ENCODE measurements around the gene GGCX.
A peak's percentile ranks its signal among the peaks of the same experiment; 100 is the strongest.
"Not testable (repeated sequence)": the region's sequence is repeated elsewhere in the genome, so short reads cannot be mapped to it uniquely, and the experiment has no call there.

The GGCX gene

DNA sequence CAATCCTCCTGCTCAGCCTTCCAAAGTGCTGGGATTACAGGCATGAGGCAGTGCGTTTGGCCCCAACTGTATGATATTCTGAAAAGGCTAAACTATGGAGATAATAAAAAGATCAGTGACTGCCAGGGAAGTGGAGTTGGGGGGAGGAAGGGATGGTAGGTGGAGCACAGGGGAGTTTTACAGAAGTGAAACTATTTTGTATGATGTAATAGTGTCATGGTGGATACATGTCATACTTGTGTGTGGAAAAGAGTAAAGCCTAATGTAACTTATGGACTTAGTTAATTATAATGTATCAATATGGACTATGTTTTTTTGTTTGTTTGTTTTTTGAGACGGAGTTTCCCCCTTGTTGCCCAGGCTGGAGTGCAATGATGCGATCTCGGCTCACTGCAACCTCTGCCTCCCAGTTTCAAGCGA lies 2.9 kb upstream of the GGCX start:
- DNase-seq, result no peak

- DNase-seq, result no peak
These were observed 447 bp downstream of the GGCX start for GRCh38 chr2:85560812-85561279.

DNA sequence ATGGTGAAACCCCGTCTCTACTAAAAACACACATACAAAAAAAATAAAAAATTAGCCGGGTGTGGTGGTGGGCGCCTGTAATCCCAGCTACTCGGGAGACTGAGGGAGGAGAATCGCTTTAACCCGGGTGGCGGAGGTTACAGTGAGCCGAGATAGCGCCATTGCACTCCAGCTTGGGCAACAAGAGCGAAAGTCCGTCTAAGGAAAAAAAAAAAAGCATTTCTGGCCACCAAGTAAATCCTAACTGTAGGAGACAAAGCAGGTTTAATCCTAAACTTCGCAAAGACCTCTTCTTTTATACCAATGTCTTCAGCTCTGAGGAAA lies 928 bp downstream of the GGCX start:
- not testable (repeated sequence) for DNase-seq

GRCh38 chr2:85558160-85558559 lies 3.1 kb downstream of the GGCX start:
- no peak for DNase-seq

DNA sequence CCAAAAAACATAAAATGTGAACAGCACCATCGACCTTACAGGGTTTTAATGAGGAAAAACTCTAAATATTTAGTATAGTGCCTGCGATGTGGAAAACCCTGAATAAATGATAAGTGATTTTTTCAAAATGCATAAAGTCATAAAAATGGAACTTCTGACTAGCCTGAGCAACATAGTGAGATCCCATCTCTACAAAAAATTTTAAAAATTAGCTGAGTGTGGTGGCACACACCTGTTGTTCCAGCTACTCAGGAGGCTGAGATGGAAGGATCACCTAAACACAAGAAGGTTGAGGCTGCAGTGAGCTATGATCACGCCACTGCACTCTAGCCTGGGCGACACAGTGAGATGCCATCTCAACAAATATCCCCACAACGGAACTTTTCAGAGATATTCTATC lies 4.2 kb downstream of the GGCX start:
- DNase-seq, result no peak

GRCh38 chr2:85554980-85555612 lies 6.2 kb downstream of the GGCX start:
- no peak for DNase-seq

- DNase-seq, result no peak
These were observed 8.1 kb downstream of the GGCX start for GRCh38 chr2:85553184-85553583.

DNA sequence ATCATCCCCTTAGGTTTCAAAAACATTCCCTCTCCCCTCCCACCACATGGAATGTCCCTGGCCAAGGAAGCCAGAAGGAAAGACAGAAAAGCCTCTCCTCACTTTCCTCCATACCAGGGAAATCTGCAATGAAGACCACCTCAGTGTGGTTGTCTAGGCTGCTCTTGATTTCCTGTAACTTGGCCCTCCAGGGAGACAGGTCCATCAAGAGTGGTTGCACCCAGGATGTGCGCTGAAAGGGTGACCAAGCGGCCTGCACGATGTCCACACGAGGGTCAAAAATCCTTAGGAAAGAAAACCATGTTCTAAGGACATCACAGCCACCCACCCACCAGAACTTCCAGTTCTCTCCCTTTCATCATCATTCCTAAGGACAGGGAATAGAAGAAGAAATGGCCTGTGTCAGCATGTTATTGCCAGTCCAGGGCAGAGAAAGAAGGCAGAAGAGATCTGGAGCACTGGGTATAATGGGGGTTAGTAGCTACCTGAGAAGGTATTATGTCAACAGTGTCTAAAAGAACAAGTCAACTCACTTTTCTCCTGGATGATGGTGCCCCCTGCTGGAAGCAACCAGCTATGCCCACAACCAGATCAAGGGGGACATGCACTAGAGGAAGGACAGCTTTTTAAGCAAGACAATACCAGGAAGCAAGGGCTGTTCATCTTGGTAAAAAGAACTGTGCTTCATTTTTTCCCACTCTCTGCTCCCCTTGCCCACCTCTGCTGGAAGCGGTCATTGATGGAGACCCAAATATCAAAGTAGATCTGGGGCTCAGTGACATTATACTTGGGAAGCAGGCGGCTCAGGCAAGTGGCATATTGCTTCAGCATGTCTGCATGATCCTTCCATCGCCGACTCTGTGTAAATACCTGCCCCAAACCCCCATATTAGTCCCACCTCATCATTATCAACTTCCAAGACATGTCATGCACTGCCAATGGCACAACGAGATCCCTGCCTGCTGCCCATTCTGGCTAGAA lies 9.3 kb downstream of the GGCX start:
- DNase-seq, result peak; percentile 75 to 93 (median 84)

- DNase-seq, result no peak
These were observed 10.8 kb downstream of the GGCX start for GRCh38 chr2:85550486-85550885.

DNA sequence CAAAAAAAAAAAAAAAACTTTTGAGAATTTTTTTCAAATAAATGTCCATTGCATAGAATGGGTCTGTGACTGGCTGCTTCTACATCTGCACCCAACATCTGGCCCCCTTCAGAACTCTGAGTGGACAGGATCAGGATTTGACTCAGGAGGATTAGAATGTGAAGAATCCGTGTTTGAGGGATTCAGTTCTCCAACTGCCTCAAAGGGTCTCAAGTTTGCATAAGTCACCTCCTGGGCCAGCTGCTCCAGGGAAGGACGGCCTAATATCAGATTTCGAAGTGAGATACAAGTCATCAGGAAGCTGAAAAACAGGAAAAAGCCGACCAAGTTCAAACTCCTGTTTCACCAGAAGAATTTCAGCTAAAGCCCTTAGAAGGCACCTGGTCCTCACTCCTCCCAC lies 11.5 kb downstream of the GGCX start:
- DNase-seq, result no peak

DNA sequence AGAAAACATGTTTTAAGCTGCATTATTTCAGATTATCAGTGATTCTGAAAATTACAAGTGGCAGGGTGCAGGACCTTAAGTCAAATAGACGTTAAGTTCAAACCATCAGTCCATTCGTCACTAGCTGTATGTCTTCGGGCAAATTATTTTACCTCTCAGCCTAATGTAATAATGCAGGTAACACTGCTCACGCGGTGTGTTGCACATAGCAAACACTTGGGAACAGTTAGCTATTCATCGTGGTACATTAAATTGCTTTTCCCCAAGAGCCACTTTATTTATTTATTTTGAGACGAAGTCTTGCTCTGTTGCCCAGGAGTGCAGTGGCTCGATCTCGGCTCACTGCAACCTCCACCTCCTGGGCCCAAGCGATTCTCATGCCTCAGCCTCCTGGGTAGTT lies 12.2 kb downstream of the GGCX start:
- no peak for DNase-seq

- no peak for DNase-seq
These were observed 12.7 kb downstream of the GGCX start for GRCh38 chr2:85548608-85548900.

DNA sequence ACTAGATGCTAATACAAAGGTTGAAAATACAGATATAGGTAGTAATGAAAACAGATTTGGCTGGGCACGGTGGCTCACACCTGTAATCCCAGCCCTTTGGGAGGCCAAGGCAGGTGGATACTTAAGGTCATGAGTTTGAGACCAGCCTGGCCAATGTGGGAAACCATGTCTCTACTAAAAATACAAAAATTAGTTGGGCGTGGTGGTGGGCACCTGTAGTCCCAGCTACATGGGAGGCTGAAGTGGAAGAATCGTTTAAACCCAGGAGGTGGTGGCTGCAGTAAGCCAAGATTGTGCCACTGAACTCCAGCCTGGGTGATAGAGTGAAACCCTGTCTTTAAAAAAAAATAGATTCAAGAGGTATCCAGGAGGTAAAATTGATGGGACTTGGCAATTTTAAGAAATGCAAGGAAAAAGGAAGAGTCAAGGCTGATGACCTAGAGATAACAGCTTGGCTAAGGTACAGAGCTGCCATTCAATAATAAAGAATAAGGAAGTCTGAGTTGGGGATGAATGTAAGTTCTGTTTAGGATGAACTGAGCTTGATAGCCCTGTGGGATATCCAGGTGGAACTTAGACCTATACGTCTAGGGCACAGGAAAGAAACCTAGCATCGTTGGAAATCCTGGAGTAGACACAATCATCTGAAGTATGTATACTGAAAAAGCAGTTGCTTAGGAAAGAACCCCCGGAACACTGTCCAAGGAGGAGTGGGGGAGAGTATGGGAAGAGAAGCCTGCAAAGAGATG lies 13.3 kb downstream of the GGCX start:
- DNase-seq, result no peak

DNA sequence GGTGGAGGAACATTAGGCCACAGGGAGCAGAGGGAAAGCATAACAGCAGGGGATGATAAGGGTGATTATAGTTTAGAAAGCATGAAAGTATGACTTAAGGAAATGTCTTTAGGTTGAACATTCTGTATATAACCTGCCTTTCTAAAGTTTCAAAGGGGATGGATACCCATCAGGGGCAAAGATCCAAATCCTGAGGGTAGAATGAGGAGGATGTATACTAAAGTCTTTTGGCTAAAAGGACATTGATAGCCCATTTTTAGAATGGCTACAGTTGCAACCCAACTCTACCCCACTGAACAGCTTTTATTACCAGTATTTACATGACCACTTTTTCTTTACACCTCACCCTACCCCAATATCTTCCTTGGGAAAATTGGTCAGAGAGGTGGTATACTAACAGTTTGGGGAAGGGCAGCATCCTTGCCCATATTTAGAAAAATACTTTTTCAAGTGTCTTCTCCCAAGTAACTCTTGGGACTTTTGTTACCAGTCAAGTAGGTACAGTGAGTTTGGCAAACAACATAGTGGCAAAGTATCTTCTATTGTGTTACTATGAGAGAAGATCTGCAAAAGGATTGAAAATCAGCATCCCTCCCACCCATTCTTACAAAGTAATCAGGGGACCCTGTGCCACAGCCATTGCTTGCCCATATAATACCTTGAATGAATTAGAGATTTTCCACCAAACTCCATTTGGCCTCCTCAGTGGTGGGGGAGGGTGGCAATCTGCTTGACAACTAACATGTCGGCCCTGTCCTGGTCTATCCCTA lies 14.0 kb downstream of the GGCX start:
- DNase-seq, result no peak

DNA sequence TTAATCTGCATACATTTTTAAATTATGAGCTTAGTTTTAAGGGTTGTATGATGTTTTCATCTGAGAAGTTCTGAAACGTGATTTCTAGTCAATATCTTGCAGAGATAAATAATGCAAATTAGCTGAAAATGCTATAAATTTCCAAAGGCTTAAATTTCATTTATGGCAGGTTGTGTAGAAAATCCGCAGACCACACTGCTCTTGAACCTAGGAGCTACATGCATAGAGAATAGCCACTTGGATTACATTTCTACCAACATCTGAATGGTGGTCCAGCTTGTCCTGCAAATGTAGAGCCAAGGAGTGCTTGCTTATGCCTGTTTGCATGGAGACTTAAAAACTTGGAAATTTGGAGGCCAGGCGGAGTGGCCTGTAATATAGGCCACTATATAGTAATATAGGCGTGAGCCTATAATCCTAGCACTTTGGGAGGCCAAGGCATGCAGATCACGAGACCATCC lies 15.5 kb downstream of the GGCX start:
- no peak for DNase-seq

GRCh38 chr2:85544915-85545779 lies 16.1 kb downstream of the GGCX start:
- DNase-seq, result not testable (repeated sequence)

GRCh38 chr2:85544254-85544691 lies 17.0 kb downstream of the GGCX start:
- not testable (repeated sequence) for DNase-seq

- DNase-seq, result no peak
These were observed 18.5 kb downstream of the GGCX start for GRCh38 chr2:85542777-85543176.

GRCh38 chr2:85541753-85542457 lies 19.4 kb downstream of the GGCX start:
- DNase-seq, result no peak

DNA sequence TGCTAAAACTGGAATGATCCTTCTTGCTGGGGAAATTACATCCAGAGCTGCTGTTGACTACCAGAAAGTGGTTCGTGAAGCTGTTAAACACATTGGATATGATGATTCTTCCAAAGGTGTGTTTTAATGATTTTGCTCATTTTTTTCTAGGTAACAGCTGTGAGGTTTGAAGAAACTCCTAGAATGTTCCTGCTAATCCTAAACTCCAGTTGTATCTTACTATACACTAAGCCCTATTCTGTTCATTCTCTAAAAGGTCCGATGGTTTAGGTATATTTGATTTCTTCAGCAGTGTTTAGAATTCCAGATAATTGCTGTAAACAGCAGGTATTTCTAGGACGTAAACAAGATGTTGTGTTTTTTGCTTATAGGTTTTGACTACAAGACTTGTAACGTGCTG lies 20.0 kb downstream of the GGCX start:
- DNase-seq, result no peak

DNA sequence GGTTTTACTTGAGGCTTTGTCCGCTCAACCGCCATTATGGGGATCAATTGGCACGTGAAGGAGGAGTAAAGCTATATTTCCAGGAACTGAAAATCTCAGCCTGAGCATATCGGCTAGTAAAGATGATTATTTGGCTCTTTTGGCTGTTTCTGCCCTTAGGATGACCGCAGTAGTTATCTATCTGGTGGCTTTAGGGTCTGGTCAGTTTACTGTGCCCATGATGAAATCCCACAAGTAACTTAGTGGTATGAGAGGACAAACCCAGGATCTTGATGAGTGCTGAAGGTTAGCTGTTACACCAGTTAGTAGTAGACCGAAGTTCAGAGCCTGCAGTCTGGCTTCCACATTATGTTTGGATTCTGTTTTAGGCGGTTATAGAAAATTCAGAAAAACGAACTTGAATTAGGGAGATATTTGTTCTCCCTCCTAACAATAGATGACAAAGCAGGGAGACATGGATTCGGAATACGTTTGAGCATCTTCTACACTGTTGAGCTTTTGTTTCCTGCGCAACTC lies 21.1 kb downstream of the GGCX start:
- DNase-seq, result no peak
